Lung (tissue), 12 donors: ENCODE data around the gene SAMSN1. TPM values are rescaled to one million over a fixed set of nuclear protein-coding genes. Genes with fewer than 3 reads are reported as not detected.

Experiments used
- ATAC-seq: fragments of 200-7000 bp; cut with Tn5 transposase; one replicate; pipeline ENCODE4 v1.9.1; 2020; ENCODE audit warnings: moderate number of reproducible peaks; ENCODE audit not compliant: insufficient read depth, low FRiP score
- DNase-seq, 3 donors: peaks; one replicate each; pipeline ENCODE4 v3.0.0-alpha.2; 2013 to 2017
- H3K27ac ChIP-seq, 2 donors: one replicate each; pipeline ENCODE4 v1.5.1; 2013; ENCODE audit warnings: mild to moderate bottlenecking in 2 of 2, moderate library complexity in 2 of 2, control low read depth in 1 of 2, inconsistent platforms in 1 of 2, low read depth in 1 of 2, low read length in 1 of 2
- H3K27me3 ChIP-seq, 3 donors: one replicate each; pipeline ENCODE4 v1.5.1; 2013; ENCODE audit warnings: low read length in 2 of 3; ENCODE audit not compliant: control insufficient read depth in 3 of 3, insufficient read depth in 3 of 3
- H3K36me3 ChIP-seq, 4 donors: one replicate each; pipeline ENCODE4 v1.5.1; 2013; ENCODE audit warnings: low read length in 4 of 4, mild to moderate bottlenecking in 1 of 4, moderate library complexity in 1 of 4; ENCODE audit not compliant: control insufficient read depth in 4 of 4, insufficient read depth in 4 of 4
- H3K4me1 ChIP-seq, 5 donors: one replicate each; pipeline ENCODE4 v1.5.1; 2013; ENCODE audit warnings: low read length in 5 of 5, mild to moderate bottlenecking in 2 of 5, moderate library complexity in 1 of 5; ENCODE audit not compliant: control insufficient read depth in 5 of 5, insufficient read depth in 5 of 5
- H3K4me3 ChIP-seq: one replicate; pipeline ENCODE4 v1.5.1; 2013; ENCODE audit warnings: mild to moderate bottlenecking, control low read depth, moderate library complexity
- H3K9ac ChIP-seq, 2 donors: one replicate each; pipeline ENCODE4 v1.5.1; 2013; ENCODE audit warnings: low read length in 2 of 2, control low read depth in 1 of 2; ENCODE audit not compliant: insufficient read depth in 1 of 2
- H3K9me3 ChIP-seq, 4 donors: one replicate each; pipeline ENCODE4 v1.5.1; 2013; ENCODE audit warnings: low read length in 3 of 4, mild to moderate bottlenecking in 1 of 4, moderate library complexity in 1 of 4; ENCODE audit not compliant: control insufficient read depth in 4 of 4, insufficient read depth in 3 of 4
- WGBS, 2 donors: extraction: QIAGEN DNeasy Blood & Tissue Kit; methylation state at CpG; one replicate each; pipeline ENCODE4 v1.1.7; 2013; 5-methylcytosine and 5-hydroxymethylcytosine counted together
- polyA plus RNA-seq, 2 donors: library from polyadenylated mRNA; stranded (reverse); fragments of 200-250 nt; gene quantifications; one replicate each; pipeline ENCODE4 v1.2.1, GENCODE V29; 2013
- total RNA-seq, 2 donors: library from RNA; depleted of rRNA in 1 of 2; stranded (reverse); fragments of >200 nt in 1 of 2; gene quantifications; one replicate each; pipeline ENCODE4 v1.2.1, GENCODE V29; 2014 to 2021
- TF ChIP-seq, protein P1 (sequence below): IDR thresholded peaks from 2 replicates; pipeline ENCODE4 v1.5.1; 2012; ENCODE audit warnings: mild to moderate bottlenecking; ENCODE audit errors: control extremely low read depth, extremely low read depth
- donor health status: control.
- donor health status: control.
- donor health status: Bipolar disorder and iron deficiency.
- donor health status: healthy.
- donor health status: DM: yes; HTN: yes; CAD: no.

Gene SAMSN1
- total and polyA plus RNA-seq, 4 donors = 6.4 to 184 (median 16.1) TPM

DNA sequence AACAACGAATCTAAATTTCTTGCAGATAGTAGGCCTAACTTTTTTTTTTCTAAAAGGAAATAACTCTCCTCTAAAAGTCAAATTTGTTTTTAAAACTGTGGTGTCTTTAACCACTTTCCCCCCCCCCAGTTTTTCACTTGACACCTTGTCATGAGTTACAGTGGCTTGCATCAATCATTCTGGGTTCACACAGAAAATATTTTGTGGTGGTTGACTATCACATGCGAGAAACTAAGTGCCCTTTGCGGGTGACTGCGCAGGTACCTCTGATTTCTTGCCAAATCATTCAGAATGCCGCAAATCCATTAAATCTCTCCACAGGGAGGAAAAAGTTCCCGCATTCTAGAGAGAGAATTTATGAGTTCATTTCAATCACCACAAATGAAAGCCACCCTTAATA is 23.8 kb upstream of the SAMSN1 start:
- Histone ChIP-seq H3K27me3 (no peaks in the 10 kb centered on the region), H3K36me3 (no peaks in the 10 kb centered on the region), H3K4me3 (no peak overlapping the region), H3K9ac (no peak overlapping the region), H3K4me1 (no peaks in the 10 kb centered on the region), H3K9me3 (no peaks in the 10 kb centered on the region), H3K27ac (no peak overlapping the region)
- DNase-seq = no peak
- no peak for ATAC-seq
- 88 to 94% methylated on average over 6 of the region's 6 CpGs for WGBS, 2 donors
- TF ChIP-seq, protein P1, sequence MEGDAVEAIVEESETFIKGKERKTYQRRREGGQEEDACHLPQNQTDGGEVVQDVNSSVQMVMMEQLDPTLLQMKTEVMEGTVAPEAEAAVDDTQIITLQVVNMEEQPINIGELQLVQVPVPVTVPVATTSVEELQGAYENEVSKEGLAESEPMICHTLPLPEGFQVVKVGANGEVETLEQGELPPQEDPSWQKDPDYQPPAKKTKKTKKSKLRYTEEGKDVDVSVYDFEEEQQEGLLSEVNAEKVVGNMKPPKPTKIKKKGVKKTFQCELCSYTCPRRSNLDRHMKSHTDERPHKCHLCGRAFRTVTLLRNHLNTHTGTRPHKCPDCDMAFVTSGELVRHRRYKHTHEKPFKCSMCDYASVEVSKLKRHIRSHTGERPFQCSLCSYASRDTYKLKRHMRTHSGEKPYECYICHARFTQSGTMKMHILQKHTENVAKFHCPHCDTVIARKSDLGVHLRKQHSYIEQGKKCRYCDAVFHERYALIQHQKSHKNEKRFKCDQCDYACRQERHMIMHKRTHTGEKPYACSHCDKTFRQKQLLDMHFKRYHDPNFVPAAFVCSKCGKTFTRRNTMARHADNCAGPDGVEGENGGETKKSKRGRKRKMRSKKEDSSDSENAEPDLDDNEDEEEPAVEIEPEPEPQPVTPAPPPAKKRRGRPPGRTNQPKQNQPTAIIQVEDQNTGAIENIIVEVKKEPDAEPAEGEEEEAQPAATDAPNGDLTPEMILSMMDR = no peak

DNA sequence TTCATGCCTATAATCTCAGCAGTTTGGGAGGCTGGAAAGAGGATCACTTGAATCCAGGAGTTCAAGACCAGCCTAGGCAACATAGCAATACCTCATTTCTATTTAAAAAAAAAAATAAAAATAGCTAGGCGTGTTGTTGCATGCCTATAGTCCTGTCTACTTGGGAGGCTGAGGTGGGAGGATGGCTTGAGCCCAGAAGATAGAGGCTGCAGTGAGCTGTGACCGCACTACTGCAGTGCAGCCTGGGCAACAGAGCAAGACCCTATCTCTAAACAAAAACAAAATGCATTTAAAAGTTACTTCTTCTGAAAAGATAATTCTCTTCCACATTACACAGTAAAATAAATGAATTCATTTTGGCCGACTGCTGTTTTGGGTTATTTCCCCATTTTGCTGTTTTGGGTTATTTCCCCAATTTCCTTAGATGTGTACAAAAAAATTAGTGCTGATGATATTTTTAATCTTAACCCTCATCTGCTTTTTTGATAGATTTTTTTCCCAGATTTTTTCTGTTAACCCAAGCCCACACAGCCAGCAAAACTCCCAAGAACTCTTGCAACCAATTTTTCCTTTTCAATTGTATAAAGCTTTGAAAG is 23.0 kb upstream of the SAMSN1 start:
- 71 to 74% methylated on average over 3 of the region's 3 CpGs for WGBS, 2 donors
- H3K4me1 ChIP-seq = no peaks in the 10 kb centered on the region

DNA sequence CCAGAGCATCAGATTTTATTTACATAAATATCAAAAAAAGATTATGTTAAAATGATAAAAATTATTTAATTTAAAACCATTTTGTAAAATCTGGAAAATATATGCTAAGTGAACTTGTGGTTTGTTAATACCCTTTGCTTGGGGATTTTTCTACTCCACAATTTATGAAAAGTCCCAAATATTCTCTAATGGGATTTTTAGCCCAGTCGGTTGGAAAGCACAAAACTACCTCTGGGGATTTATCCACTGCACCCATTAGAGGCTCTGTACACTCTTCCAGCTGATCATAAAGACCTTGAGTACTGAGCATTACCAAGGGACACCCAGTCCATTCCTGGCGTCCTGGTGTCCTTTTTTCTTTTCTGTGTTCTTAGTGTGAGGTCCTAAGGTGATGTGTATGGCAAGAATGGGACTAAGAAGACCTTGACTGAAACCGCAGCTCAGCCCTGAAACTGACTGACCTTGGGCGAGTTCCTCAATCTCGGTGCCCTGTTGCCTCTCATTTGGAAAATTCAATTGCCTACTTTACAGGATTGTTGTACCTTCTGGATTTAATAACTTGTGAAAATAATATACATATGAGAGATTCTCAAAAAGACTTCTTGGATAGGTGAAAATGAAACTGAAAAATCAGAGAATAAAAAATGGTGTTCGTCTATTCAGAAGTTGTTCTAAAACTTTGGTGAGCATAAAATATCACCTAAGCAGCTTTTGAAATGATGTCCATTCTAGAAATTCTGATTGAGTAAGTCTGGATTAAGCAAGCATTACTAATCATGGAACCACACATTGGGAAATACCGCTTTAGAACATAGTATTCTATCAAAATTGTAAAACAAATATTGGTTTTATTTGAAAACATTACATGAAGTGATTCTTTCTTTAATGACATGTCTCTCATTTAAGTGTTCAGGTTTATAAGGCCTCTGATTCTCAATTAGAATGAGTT is 21.5 kb upstream of the SAMSN1 start:
- Histone ChIP-seq H3K9me3 (no peaks in the 10 kb centered on the region), H3K4me1 (no peaks in the 10 kb centered on the region), H3K9ac (no peak overlapping the region), H3K27me3 (no peaks in the 10 kb centered on the region), H3K27ac (no peak overlapping the region), H3K4me3 (no peak overlapping the region), H3K36me3 (no peaks in the 10 kb centered on the region)
- WGBS, 2 donors = 50 to 66% methylated on average over 7 of the region's 7 CpGs
- TF ChIP-seq, protein P1 = no peak
- ATAC-seq (no peak), DNase-seq (no peak)

More for the DNA sequence above, 23.0 kb upstream of the SAMSN1 start:
- Histone ChIP-seq H3K9me3 (no peaks in the 10 kb centered on the region), H3K27me3 (no peaks in the 10 kb centered on the region), H3K36me3 (no peaks in the 10 kb centered on the region), H3K4me3 (no peak overlapping the region), H3K27ac (no peak overlapping the region), H3K9ac (no peak overlapping the region)
- ATAC-seq (no peak), DNase-seq (no peak)
- TF ChIP-seq, protein P1 = no peak
